Stimulated activated CD8-positive, alpha-beta memory T cell treated with anti-CD3 and anti-CD28 coated beads, Interleukin-12 subunit alpha, Interleukin-12 subunit beta, amount 100 ng/mL, for 4 hours (primary cell): ENCODE measurements around the gene GNAI1.

Experiments
- DNase-seq: peaks from one replicate; pipeline ENCODE4 v3.0.0-alpha.2; 2020; ENCODE audit warnings: low read depth

Gene GNAI1

GRCh38 chr7:80213814-80214213, 79.2 kb downstream of the GNAI1 start:
- DNase-seq, result no peak

DNA sequence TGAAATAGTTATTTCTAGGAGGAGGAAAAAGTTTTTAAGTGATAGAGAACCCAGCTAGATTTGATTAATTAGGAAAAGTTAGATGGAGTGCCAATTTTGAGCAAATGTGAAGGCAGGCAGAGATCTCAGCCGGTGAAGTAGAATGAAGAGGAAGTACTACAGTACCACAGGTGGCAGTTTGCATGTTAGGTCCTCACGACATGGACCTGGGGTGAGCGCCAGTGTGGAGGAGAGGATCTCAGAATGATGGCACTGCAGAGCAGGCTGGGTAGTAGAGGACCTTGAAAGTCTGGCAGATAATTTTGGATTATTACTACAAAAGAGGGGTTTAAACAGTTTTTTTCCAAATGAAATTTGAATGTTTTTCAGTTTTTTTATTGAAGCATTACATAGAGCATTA, 81.1 kb downstream of the GNAI1 start:
- no peak for DNase-seq

DNA sequence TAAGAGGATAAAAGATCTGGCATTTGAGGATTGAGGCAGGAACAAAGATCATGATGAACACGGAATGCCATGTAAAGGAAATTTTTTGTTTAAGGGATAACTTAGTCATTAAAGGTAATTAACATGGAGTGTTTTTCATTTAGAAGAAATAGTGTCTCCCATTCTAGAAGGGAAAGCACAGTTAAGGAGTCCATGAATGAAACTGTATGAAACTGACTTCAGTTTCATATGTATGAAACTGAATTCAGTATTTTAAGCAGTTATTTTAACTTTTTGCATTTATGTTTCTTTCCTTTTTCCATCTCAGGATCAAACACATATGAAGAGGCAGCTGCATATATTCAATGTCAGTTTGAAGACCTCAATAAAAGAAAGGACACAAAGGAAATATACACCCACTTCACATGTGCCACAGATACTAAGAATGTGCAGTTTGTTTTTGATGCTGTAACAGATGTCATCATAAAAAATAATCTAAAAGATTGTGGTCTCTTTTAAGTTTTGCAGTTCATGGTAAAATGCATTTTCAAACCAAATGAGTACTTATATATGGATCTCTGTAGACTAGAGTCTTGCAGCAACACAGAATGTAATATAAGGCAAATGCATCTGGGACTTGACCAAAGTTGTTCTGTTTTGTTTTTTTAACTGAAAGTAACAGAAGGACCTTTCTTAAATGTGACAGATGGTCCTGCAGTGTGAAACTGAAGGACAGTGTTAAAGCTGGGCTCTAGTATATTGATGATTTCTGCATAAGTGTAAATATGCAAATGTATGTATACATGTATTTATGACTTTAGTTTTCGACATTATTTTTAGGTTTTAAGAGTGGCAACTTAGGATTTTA, 82.6 kb downstream of the GNAI1 start:
- DNase-seq, result no peak

- DNase-seq, result no peak
Measured at GRCh38 chr7:80218723-80219122, 84.1 kb downstream of the GNAI1 start.

GRCh38 chr7:80220022-80220634, 85.5 kb downstream of the GNAI1 start:
- DNase-seq, result no peak

DNA sequence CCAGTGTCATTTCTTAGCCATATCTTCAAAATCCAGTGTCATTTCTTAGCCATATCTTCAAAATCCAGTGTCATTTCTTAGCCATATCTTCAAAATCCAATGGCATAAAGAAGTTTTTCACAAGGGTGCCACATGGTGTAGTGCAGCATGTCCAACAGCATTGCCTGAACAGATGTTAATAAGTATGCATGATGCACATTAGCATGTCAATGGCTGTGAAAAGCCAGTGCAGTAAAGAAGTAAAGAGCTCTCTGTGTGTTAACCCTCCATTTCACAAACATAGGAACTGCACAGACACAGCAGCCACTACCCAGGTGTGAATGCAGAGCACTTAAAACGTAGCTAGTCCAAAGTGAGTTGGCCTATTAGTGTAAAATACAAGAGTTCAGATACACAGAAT, 89.8 kb downstream of the GNAI1 start:
- DNase-seq, result no peak

DNA sequence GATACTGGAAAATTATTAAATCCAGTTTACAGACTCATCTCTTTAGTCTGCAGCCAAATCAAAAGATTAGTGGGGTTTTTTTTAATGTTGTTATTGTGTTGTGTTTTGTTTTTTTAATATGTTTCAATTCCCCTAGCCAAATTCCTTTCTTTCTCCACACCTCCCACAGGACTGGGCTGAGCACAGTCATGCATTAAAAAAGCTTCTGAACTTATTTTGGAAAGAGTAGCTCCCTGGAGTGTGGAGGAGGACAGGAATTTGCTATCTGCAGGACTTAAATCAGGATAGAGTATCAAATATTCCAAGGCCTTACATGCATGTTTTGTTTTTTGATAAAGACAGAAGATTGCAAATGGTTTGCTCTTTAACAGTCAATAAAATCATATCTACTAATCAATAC, 90.7 kb downstream of the GNAI1 start:
- DNase-seq, result no peak

DNA sequence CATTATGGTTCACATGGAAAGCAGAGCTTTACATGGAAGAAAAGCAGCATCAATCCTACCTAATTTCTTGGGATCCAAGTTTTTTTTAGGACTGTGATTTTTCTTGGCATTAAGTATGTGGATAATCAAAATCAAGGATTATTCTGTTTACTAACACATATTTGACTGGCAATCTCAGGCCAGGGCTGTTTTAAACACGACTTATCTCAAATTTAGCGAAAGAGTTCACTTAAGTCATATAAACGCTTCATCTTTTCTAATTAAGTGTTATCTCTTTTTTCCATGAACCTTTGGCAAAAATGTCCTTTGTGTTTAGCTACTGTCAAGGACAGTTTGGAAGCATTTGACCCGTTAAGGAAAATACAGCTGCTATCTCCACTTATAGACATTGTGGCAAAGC, 92.0 kb downstream of the GNAI1 start:
- DNase-seq, result no peak

GRCh38 chr7:80230327-80230726, 95.7 kb downstream of the GNAI1 start:
- no peak for DNase-seq

DNA sequence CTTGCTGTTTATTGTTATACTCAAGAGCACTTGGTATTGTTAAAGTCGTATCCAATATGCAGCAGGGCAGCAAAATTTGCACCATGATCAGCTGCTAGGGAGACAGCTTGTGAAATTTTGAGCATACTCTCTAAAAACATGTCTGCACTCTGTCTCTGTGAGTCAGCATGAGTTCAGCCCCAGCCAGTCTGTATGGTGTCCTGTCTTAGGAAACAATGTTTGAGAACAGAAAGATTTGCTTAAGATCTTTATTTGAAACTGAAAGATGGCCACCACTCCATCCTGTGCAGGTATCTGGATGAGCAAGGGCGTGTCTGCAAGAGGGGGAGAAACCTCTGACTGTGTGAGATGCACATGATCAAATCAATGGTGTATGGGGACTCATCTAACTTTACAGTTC, 97.1 kb downstream of the GNAI1 start:
- DNase-seq, result no peak

GRCh38 chr7:80232979-80233724, 98.5 kb downstream of the GNAI1 start:
- DNase-seq, result no peak

DNA sequence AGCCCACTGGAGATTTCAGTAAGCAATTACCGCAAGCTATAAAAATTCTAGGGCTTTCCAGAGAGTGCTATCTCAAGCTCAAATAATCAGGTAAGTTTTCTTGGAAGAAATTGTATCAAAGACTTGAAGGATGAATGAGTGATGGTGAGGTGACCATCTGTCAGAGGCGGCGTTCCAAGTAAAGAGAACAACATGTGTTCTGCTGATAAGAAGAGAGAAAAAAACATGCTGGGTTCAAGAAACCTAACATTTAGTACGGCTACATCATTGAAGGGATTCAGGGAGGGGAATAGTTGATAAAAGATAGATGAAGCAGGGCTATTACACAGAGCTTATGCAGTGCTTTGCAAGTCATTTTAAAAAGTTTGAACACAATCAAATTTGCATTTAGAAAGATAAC, 100.7 kb downstream of the GNAI1 start:
- DNase-seq, result no peak

DNA sequence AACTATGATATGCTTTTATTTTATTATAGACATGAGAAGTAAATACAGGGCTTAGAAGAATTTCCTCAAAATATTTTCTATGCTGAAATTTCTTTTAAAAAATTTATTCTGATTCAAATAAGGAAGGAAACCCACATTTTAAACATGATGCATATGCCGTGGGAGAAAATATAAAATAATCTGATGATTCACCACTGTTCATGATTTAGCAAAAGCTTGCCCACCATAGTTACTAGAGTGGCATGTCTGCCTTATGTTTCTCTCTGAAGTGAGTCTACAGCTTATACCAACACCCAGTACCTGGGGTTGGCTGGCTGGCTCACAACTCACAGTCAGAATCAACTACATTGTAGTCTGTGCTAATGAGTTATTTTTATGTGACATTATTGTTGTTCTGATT, 102.0 kb downstream of the GNAI1 start:
- DNase-seq, result no peak

DNA sequence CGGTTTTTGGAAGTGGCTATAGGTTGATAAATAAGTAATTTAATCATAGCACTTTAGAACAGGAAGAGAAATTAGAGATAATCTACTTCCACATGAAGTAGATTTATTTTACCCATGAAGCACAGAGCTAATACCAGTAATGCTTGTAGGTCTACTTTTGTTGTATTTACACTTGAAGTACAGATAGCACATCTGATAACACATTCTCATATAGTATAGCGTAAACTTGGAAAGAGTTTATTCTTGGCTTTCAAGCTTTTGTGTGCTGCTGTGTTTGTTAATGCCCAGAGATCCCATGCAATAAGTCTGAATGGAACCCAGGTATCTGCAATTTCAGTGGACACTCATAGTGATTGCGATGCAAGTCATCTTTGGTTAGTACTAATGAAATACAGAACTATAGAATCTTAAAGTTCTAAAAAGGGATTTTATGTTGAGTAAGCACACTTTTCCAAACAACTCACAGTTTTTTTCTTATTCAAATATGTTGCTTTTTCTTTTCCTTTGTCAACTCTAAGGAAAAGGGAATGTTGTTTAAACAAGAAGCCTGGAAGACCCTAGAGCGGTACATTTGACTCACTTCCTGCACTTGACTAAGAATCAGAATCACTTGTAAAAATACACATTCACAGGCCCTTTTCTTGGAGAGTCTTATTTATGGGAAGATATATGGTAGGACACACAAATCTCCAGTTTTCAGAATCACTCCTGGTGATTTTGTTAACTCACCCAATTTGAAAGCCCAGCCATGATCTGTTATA, 105.8 kb downstream of the GNAI1 start:
- no peak for DNase-seq

- DNase-seq, result no peak
Measured at GRCh38 chr7:80241671-80242070, 107.0 kb downstream of the GNAI1 start.

GRCh38 chr7:80243425-80243824, 108.8 kb downstream of the GNAI1 start:
- no peak for DNase-seq

GRCh38 chr7:80244206-80244916, 109.7 kb downstream of the GNAI1 start:
- DNase-seq, result no peak

DNA sequence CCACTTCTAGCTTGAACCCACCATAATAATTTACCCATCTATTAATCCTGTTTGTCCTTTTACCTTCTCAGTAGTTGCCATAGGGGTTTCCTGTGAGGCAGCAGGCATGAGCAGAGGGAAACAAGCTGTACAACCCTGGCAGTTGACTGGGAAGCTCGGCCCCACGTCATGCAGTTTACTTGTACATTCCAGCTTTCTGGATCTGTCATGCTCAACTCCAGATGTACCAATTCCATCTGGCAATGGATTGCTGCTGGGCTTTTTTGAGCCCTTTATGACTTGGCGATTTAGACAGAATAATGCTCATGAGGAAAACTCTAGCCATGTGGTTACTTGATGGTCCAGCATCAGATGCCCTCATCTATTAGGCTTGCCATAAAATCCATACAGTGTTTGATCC, 112.5 kb downstream of the GNAI1 start:
- DNase-seq, result no peak

DNA sequence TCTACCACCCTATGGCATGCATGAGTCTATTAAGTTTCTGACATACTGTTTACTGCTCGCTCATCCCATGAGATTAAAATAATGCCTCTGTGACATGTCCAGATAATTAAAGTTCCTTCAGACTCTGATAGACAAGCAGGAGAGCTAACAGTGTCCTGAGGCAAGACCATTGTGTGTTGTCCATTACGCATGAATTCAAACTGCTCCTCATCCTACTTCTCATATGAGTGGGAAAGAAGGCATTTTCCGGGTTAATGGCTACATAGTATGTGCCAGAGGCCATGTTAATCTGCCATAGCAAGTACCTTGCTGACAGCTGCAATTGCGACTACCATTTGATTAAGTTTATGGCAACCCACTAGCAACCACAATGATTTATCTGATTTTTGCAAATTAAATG, 113.3 kb downstream of the GNAI1 start:
- DNase-seq, result no peak

GRCh38 chr7:80249184-80249583, 114.6 kb downstream of the GNAI1 start:
- no peak for DNase-seq

- DNase-seq, result no peak
Measured at GRCh38 chr7:80249619-80250295, 115.1 kb downstream of the GNAI1 start.
